Subcutaneous adipose tissue (tissue), 4 donors: ENCODE results near the gene PKN3. TPM values are rescaled to one million over a fixed set of nuclear protein-coding genes. Genes with fewer than 3 reads are reported as not detected.

Source experiments
- CTCF ChIP-seq: fragments of 450-650 bp; IDR thresholded peaks from one replicate; pipeline ENCODE4 v1.5.1; 2016; ENCODE audit warnings: low read depth, mild to moderate bottlenecking, control low read depth, antibody characterized with exemption, moderate library complexity
- total RNA-seq, 4 donors: library from RNA; depleted of rRNA; stranded (reverse); fragments of >200 nt; gene quantifications; one replicate each; pipeline ENCODE4 v1.1.0, GENCODE V29; 2016

Gene PKN3
- total RNA-seq, 4 donors from 2014 or later = 1.3 to 13.2 (median 4.7) TPM

GRCh38 chr9:128706671-128707381, 4.5 kb downstream of the PKN3 start:
- no peak for TF ChIP-seq CTCF

- TF ChIP-seq CTCF = no peak
These were observed 5.1 kb downstream of the PKN3 start for GRCh38 chr9:128707446-128707845.

GRCh38 chr9:128712451-128713410, 10.4 kb downstream of the PKN3 start:
- TF ChIP-seq CTCF = no peak

- no peak for TF ChIP-seq CTCF
These were observed 11.1 kb downstream of the PKN3 start for GRCh38 chr9:128713411-128713780.

GRCh38 chr9:128713941-128714573, 11.8 kb downstream of the PKN3 start:
- TF ChIP-seq CTCF = no peak

- no peak for TF ChIP-seq CTCF
These were observed 12.5 kb downstream of the PKN3 start for GRCh38 chr9:128714586-128715435.
